HL-60/S4 treated with phorbol 12-myristate 13-acetate at 8.2 ng/mL for 4 days and 3 days (cell line): ENCODE data around the gene BNIP1.

Experiments used
- in situ Hi-C: fragments of 300-500 bp; cut with MboI; formaldehyde crosslinking; loops from 2 replicates; pipeline ENCODE4 v1.15.0; 2022; ENCODE audit warnings: low sequenced_read_pairs

The BNIP1 gene

GRCh38 chr5:173163219-173163618 lies 18.9 kb downstream of the BNIP1 start:
- in situ Hi-C loops: loop anchor here (25.0 kb wide), 1 partner anchor 451 kb away; no protein-coding TSS in a partner anchor

- in situ Hi-C loops: loop anchor here (25.0 kb wide), 1 partner anchor 453 kb away; no protein-coding TSS in a partner anchor
Measured at GRCh38 chr5:173165177-173166016, 21.1 kb downstream of the BNIP1 start.

DNA sequence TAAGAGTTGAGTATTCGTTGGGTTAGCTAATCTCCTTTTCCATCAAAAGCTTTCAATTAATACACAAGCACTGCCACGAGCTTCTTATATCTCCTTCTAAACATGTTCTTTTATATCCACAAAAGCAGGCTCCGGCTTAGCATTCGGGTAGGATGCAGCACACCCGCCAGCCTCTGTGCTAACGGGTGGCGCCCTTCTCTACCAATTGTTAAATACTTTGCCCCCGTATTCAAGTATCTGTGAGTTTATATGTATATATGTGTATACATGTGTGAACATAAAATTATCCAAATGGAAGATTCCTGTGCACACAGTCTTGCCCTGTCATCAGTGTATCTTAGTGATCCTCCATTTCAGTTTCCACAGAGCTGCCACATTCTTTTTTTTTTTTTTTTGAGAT lies 27.8 kb downstream of the BNIP1 start:
- in situ Hi-C loops: loop anchor here (25.0 kb wide), 1 partner anchor 460 kb away; no protein-coding TSS in a partner anchor

GRCh38 chr5:173175523-173175922 lies 31.2 kb downstream of the BNIP1 start:
- in situ Hi-C loops: no loop called here

DNA sequence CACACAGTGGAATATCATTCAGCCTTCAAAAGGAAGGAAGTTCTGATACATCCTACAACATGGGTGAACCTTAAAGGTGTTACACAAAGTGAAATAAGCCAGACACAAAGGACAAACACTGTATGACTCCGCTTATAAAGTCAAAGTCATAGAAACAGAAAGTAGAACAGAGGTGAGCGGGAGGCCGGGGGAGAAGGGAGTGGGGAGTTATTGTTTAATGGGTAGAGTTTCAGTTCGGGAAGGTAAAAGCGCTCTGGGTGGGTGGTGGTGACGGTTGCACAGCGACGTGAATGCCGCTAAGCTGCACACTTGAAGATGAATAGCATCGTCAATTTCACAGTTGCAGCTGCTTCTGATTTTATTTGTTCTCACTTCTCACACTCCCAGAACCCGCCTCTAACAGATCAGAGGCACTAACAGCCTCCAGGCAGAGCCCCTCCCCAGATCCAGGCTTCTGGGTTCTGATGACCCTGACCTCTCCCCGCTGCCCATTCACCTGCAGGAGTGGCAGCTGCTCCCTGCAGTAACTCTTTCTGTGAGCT lies 34.1 kb downstream of the BNIP1 start:
- in situ Hi-C loops: no loop called here

DNA sequence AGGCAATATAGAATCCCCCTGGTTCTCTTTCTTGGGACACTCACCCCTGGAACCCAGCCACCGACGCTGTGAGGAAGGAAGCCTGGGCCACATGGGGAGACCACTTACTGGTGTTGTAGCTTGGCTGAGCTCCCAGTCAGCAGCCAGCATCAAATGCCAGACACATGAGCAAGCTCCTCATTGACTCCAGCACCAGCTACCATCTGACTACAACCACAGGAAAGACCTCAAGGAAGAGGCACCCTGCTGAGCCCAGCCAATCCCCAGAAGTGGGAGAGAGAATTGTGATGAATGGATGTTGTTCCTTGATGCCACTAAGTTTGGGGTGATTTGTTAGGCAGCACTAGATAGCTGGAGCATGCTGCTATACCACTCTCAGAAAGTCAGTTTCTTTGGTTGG lies 36.0 kb downstream of the BNIP1 start:
- in situ Hi-C loops: no loop called here

GRCh38 chr5:173187054-173187743 lies 42.9 kb downstream of the BNIP1 start:
- in situ Hi-C loops: no loop called here

GRCh38 chr5:173188280-173188679 lies 43.9 kb downstream of the BNIP1 start:
- in situ Hi-C loops: no loop called here

DNA sequence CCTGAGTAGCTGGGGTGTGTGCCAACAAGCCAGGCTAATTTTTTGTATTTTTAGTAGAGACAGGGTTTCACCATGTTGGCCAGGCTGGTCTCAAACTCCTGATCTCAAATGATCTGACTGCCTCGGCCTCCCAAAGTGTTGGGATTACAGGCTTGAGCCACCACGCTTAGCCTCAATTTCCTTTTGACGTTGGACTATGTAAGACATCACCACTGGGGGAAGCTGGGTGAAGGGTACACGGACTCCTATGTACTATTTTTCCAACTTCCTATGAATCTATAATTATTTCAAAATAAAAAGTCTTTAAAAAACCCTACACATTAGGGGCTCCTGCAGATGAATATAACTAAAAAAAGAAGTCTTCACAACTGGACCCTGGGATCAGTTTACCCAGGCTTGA lies 46.7 kb downstream of the BNIP1 start:
- in situ Hi-C loops: no loop called here

GRCh38 chr5:173191561-173191960 lies 47.2 kb downstream of the BNIP1 start:
- in situ Hi-C loops: no loop called here

- in situ Hi-C loops: no loop called here
Measured at GRCh38 chr5:173192561-173192960, 48.2 kb downstream of the BNIP1 start.

- in situ Hi-C loops: no loop called here
Measured at GRCh38 chr5:173196133-173196952, 52.0 kb downstream of the BNIP1 start.

DNA sequence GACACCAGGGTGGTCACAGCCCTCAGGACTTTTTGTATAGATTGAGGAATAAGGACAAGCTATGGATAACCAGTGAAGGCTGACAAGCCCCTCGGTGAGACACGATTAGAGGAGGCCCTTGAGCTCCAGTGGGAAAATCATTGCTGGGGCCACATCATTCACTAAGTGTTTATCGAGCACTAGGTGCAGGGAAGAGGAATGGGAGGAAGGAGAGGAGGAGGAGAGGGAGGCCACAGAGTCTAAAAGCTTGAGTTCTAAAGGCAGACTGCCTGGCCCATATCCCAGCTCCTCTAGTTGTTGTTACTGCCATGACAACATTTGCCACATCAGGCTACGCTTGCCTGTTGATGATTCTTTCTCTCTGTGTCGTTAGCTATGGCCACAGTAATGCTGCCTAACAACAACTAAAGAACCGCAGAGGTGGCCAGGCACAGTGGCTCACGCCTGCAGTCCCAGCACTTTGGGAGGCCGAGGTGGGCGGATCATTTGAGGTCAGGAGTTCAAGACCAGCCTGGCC lies 53.1 kb downstream of the BNIP1 start:
- in situ Hi-C loops: no loop called here

- in situ Hi-C loops: no loop called here
Measured at GRCh38 chr5:173198049-173198448, 53.7 kb downstream of the BNIP1 start.

GRCh38 chr5:173200356-173200755 lies 56.0 kb downstream of the BNIP1 start:
- in situ Hi-C loops: no loop called here

DNA sequence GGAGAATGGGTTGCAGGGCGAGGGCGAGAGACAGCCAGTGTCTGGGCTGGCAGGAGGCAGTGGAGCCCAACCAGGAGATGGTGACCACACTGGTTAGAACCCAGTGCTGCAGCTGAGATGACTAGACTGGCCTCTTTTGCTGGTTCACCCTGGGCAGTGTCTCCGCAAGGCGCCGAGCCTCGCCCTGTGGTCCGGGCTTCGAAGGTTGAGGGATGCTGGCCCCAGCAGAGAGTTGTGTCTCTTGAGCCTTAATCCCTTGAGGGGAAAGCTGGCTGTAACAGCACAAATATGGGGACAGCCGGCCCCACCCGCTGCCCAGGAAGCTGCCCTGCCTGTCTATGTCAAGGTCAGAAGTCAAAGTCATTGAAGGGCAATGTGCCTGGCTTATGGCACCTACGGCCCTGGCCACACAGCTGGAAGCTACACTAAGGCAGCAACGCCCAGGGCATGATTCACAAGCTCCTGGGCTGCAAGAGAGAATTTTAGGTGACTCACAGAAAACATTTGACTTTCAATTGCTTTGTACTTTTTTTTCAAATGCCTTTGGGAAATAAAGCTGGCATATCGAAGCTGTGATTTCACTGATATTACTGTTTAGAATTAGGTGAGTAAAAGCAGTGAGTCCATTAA lies 57.4 kb downstream of the BNIP1 start:
- in situ Hi-C loops: no loop called here

- in situ Hi-C loops: no loop called here
Measured at GRCh38 chr5:173202266-173202875, 58.0 kb downstream of the BNIP1 start.

DNA sequence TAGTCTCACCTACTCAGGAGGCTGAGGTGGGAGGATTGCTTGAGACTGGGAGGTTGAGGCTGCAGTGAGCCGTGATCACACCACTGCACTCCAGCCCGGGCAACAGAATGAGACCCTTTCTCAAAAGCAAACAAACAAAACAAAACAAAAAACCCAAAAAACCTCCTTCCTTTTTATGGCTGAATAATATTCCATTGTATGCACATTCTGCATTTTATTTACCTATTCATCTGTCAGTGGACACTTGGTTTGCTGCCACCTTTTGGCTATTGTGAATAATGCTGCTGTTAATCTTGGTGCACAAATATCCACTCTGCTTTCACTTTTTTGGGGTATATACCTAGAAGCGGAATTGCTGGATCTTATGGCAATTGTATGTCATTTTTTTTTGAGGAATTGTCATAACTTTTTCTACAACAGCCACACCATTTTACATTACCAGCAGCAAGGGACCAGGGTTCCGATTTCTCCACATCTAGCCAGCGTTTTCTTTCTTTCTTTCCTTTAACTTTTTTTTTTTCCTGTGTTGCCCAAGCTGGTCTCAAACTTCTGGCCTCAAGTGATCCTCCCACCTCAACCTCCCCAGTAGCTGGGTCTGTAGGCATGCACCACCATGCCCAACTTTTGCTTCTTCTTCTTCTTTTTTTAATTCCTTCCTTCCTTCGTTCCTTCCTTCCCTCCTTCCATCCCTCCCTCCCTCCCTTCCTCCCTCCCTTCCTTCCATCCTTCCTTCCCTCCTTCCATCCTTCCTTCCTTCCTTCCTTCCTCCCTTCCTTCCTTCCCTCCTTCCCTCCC lies 60.1 kb downstream of the BNIP1 start:
- in situ Hi-C loops: no loop called here

DNA sequence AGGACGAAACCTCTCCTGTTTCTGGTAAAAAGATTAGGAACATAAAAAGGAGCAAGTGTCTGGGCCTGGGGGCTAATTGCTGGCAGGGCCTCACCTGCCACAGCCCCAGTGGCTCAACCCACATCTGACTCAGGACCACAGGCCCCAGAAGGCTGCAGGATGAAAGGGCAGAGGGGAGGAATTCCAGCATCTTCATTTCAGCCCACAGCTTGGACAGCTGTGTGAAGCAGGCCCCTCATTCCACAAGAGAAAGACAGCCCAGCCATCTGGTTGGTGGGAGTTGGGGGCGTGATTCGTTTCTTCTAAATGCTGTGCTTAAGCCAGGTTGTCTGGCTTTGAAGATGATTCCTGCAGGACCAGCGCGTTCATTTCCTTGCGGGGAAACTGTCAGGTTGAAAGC lies 61.6 kb downstream of the BNIP1 start:
- in situ Hi-C loops: no loop called here
